ENCODE measurements around the gene RHBDD2. TPM values are rescaled to one million over a fixed set of nuclear protein-coding genes. Genes with fewer than 3 reads are reported as not detected.
"Not testable (repeated sequence)": the region's sequence is repeated elsewhere in the genome, so short reads cannot be mapped to it uniquely, and the experiment has no call there.

The RHBDD2 gene
- total and polyA plus RNA-seq, 3 donors from 2014 or later: 106 to 161 (median 109) TPM

GRCh38 chr7:75905785-75906604 lies 27.2 kb downstream of the RHBDD2 start:
- intact Hi-C loops (cut with DNase I; ENCODE audit: low total_unique reads): no loop called here
- Histone ChIP-seq H3K27me3 (no peaks in the 10 kb centered on the region), H3K9me3 (no peaks in the 10 kb centered on the region), H3K4me1 (peaks cover 4% of the 10 kb centered on the region), H3K4me3 (no peak overlapping the region), H3K27ac (no peak overlapping the region), H3K36me3 (ENCODE audit: low read depth, missing control alignments) (no peaks in the 10 kb centered on the region)
- DNase-seq: peak; percentile 51
- 51% methylated on average over 16 to 17 of the region's 17 CpGs for whole genome bisulfite sequencing, 2 donors
- TF ChIP-seq POLR2A (IDR thresholded peaks at IDR 0.05): no peak
- TF ChIP-seq, protein P1, sequence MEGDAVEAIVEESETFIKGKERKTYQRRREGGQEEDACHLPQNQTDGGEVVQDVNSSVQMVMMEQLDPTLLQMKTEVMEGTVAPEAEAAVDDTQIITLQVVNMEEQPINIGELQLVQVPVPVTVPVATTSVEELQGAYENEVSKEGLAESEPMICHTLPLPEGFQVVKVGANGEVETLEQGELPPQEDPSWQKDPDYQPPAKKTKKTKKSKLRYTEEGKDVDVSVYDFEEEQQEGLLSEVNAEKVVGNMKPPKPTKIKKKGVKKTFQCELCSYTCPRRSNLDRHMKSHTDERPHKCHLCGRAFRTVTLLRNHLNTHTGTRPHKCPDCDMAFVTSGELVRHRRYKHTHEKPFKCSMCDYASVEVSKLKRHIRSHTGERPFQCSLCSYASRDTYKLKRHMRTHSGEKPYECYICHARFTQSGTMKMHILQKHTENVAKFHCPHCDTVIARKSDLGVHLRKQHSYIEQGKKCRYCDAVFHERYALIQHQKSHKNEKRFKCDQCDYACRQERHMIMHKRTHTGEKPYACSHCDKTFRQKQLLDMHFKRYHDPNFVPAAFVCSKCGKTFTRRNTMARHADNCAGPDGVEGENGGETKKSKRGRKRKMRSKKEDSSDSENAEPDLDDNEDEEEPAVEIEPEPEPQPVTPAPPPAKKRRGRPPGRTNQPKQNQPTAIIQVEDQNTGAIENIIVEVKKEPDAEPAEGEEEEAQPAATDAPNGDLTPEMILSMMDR (IDR thresholded peaks at IDR 0.05): no peak

DNA sequence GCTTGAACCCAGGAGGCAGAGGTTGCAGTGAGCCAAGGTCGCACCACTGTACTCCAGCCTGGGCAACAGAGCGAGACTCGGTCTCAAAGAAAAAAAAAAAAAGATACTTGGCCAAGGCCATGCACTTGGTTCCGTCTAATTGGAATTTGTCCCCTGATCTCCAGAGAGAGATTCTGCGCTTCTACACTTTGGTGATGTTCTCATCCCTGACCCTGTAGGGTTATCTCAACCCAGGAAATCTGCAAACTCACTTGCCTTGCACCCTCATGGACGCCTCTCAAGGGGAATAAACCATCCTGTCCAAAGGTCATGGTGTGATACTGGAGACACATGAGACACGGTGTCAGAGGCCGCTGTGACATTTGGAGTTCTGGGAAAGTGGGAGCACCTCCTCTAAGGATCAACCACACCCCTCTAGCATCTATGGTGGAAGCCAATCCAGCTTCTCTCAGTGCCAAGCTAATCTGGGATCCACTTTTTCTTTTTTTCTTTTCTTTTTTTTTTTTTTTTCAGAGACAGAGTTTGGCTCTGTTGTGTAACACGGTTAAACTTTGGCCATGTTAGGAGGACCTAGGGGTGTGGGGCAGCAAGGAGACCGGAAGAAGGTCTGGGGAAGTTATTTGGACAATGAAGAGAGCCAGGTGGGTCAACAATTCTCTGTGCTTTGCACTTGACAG lies 28.3 kb downstream of the RHBDD2 start:
- DNase-seq: no peak
- intact Hi-C loops (cut with DNase I; ENCODE audit: low total_unique reads): no loop called here
- Histone ChIP-seq H3K9me3 (no peaks in the 10 kb centered on the region), H3K36me3 (ENCODE audit: low read depth, missing control alignments) (no peaks in the 10 kb centered on the region), H3K4me1 (peaks cover 4% of the 10 kb centered on the region), H3K4me3 (no peak overlapping the region), H3K27ac (no peak overlapping the region), H3K27me3 (no peaks in the 10 kb centered on the region)
- TF ChIP-seq POLR2A (IDR thresholded peaks at IDR 0.05): no peak
- TF ChIP-seq, protein P1 (IDR thresholded peaks at IDR 0.05): no peak
- 66 to 67% methylated on average over 10 of the region's 10 CpGs for WGBS, 2 donors

GRCh38 chr7:75907668-75908039 lies 28.8 kb downstream of the RHBDD2 start:
- H3K4me1 ChIP-seq; H3K4me3 ChIP-seq; intact Hi-C loops (cut with DNase I; ENCODE audit: low total_unique reads); H3K9me3 ChIP-seq; DNase-seq; H3K27ac ChIP-seq; H3K36me3 ChIP-seq (ENCODE audit: low read depth, missing control alignments); H3K27me3 ChIP-seq: not testable (repeated sequence)
- WGBS, 2 donors: 91 to 92% methylated on average over 9 of the region's 9 CpGs

DNA sequence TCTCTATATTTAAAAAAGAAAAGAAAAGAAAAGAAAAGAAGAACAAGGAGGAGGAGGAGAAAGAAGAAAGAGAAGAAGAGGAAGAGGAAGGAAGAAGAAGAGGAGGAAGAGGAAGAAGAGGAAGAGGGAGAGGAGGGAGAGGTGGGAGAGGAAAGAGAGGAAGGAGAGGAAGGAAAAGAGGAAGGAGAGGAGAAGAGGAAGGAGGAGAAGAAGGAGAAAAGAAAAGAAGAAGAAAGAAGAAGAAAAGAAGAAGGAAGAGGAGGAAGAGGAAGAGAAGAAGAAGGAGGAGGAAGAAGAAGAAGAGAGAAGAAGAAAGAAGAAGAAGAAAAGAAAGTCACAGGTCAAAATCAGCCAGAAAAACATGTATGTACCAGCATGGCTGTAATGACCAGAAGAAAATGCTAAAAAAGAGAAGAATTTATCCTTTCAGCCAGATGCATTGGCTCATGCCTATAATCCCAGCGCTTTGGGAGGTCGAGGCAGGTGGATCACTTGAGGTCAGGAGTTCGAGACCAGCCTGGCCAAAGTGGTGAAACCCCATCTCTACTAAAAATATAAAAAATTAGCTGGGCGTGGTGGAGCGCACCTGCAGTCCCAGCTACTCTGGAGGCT lies 30.8 kb downstream of the RHBDD2 start:
- DNase-seq: no peak
- Histone ChIP-seq H3K9me3 (no peaks in the 10 kb centered on the region), H3K4me1 (peaks cover 8% of the 10 kb centered on the region), H3K4me3 (no peak overlapping the region), H3K27ac (no peak overlapping the region), H3K36me3 (ENCODE audit: low read depth, missing control alignments) (no peaks in the 10 kb centered on the region), H3K27me3 (no peaks in the 10 kb centered on the region)
- TF ChIP-seq, protein P1 (IDR thresholded peaks at IDR 0.05): no peak
- no peak for TF ChIP-seq POLR2A (IDR thresholded peaks at IDR 0.05)
- 85 to 96% methylated on average over 5 of the region's 5 CpGs for WGBS, 2 donors
- intact Hi-C loops (cut with DNase I; ENCODE audit: low total_unique reads): no loop called here

- DNase-seq; H3K27me3 ChIP-seq; intact Hi-C loops (cut with DNase I; ENCODE audit: low total_unique reads); H3K9me3 ChIP-seq; H3K27ac ChIP-seq; H3K4me1 ChIP-seq; H3K4me3 ChIP-seq; H3K36me3 ChIP-seq (ENCODE audit: low read depth, missing control alignments): not testable (repeated sequence)
- 83 to 89% methylated on average over 12 of the region's 12 CpGs for WGBS, 2 donors
Observed at GRCh38 chr7:75911186-75911585, 32.4 kb downstream of the RHBDD2 start.
